MM.1S (cell line): ENCODE data around the gene CNTNAP2.

Source experiments
- CTCF ChIP-seq: fragments of 300-600 bp; sonication (generic); IDR thresholded peaks from 2 replicates; pipeline ENCODE4 v1.5.1; 2016; ENCODE audit warnings: antibody characterized with exemption, low read length, mixed read lengths
- EZH2phosphoT487 ChIP-seq: fragments of 300-600 bp; sonication (generic); IDR thresholded peaks from 2 replicates; pipeline ENCODE4 v1.6.1; 2018; ENCODE audit warnings: antibody characterized with exemption, low read length

- no peak for TF ChIP-seq CTCF
- no peak for TF ChIP-seq EZH2phosphoT487
These were observed 1367.2 kb downstream of the CNTNAP2 start for GRCh38 chr7:147483634-147484292.
